HG03108 (cell line): Measurements from ENCODE around the gene PCSK5.
"Not testable (repeated sequence)": the region's sequence is repeated elsewhere in the genome, so short reads cannot be mapped to it uniquely, and the experiment has no call there.

Source experiments
- ATAC-seq: cut with Tn5 transposase; IDR thresholded peaks from one replicate; pipeline ENCODE4 v1.9.1; 2021; ENCODE audit warnings: moderate library complexity; ENCODE audit not compliant: unreplicated experiment

Gene PCSK5

DNA sequence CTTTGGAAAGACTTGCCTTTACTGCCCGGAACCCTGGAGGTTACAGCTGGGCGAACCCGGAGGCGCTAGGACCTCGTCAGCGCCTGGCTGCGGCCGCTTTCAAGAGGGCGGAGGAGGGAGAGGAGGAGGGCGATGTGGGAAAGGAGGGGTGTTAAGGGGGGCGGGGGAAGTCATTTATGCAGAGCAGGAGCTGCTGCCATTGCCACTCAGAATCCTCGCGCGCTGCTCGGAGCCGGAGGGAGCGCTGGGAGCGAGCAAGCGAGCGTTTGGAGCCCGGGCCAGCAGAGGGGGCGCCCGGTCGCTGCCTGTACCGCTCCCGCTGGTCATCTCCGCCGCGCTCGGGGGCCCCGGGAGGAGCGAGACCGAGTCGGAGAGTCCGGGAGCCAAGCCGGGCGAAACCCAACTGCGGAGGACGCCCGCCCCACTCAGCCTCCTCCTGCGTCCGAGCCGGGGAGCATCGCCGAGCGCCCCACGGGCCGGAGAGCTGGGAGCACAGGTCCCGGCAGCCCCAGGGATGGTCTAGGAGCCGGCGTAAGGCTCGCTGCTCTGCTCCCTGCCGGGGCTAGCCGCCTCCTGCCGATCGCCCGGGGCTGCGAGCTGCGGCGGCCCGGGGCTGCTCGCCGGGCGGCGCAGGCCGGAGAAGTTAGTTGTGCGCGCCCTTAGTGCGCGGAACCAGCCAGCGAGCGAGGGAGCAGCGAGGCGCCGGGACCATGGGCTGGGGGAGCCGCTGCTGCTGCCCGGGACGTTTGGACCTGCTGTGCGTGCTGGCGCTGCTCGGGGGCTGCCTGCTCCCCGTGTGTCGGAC is at the start of gene PCSK5:
TSS of gene PCSK5 (plus strand) at position 202 of the 805 bp plus-strand sequence. CDS start at position 711, 509 bp downstream.
- ATAC-seq, result peak; percentile 61

DNA sequence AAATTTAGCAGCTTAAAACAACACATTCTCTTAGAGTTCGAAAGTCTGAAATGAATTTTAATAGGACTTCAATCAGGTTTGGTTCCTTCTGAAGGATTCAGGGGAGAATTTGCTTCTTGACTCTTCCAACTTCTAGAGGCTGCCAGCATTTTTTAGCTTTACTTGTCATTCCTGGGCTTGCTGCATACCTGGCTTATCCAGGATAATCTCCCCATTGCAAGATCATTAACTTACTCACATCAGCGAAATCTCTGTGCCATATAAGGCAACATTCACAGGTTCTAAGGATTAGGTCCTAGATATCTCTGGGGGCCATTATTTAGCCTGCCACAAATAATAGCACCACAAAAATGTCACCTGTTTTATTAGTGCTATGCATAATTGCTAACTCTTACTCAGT is 46.2 kb upstream of the PCSK5 start:
- no peak for ATAC-seq

DNA sequence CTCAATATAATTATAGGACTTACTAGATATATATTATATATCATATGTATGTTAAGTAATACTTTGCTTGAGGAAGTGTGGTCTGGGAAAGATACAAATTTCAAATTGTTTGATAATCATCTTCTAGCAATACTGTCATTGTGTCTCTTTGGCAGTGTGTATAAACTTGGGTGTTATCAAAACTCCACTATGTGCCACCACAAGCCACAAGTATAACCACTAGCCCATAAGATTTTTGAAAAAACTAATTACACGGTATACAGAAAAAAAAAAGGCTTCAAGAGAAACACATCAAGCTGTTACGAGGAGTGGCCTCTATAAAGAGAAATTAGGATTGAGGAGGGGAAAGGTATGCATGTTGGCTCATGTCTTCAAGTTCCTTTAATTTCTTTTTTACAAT is 44.7 kb upstream of the PCSK5 start:
- no peak for ATAC-seq

DNA sequence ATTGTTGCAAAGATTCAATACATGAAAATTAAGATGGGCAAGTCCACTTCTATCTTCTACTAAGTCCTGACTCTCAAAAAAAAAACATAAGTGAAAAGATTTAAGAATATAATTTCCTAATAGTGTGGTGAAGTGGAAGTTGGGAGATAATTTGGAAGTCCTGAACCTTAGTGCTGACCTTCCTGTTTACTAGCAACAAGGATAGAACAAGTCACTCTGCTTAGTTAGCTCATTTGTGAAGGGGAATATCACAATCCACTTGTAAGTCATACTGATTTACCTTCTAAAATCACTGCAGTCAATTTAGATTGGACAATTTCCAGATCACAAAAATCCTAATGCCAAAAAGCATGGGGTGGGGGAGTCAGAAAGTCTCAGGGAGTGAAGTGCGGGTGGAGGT is 43.4 kb upstream of the PCSK5 start:
- ATAC-seq, result no peak

DNA sequence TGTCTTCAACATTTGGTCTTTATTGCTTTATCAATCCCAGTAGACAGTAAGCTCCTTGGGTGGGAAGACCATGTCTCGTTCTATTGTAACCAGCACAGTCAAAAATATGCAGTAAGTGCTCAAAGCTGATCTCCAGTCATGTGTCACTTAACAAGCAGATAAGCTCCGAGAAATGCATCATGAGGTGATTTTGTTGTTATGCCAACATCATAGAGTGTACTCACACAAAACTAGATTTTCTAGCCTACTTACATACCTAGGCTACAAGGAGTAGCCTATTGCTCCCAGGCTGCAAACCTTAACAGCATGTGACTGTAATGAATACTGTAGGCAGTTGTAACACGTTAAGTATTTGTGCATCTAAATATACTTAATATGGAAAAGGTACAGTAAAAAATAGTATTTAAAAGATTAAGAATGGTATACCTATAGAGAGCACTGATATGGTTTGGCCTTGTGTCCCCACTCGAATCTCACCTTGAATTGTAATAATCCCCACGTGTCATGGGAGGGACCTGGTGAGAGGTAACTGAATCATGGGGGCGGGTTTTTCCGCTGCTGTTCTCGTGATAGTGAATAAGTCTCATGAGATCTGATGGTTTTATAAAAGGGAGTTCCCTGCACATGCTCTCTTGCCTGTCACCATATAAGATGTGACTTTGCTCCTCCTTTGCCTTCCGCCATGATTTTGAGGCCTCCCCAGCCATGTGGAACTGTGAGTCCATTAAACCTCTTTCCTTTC is 39.8 kb upstream of the PCSK5 start:
- no peak for ATAC-seq

DNA sequence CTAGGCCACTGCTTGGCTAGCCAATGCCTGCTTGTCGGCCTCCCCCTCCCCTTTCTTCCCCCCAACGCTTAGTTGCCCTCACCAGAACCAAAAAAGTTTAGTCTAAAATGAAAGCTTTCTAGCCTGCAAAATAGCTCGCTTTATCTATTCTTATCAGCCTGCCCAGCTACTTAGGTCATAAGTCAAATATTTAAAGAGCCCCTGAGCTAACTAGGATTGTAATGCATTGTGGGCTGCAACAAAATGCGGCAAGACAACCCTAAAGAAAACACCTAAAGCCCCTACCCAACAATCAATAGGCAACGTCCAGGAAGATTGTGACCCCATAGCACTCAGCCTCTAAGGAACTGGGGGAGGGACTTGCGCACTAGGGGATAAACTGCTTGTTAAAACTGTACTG is 38.6 kb upstream of the PCSK5 start:
- ATAC-seq, result no peak

DNA sequence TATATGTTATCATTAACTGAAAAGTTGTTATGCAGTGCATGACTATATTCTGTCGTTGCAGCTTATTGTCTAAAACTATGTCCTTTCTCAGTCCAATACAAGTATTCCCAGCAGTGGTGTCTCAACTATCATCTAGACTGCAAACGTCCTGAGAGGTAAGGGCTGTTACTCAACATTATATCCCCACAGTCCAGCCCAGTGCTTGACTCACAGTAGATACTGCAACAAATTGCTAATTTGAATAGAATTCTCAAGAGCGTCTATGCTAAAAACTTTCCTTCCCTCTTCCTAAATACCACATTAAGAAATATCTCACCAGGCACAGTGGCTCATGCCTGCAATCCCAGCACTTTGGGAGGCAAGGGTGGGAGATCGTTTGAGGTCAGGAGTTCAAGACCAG is 37.7 kb upstream of the PCSK5 start:
- no peak for ATAC-seq

DNA sequence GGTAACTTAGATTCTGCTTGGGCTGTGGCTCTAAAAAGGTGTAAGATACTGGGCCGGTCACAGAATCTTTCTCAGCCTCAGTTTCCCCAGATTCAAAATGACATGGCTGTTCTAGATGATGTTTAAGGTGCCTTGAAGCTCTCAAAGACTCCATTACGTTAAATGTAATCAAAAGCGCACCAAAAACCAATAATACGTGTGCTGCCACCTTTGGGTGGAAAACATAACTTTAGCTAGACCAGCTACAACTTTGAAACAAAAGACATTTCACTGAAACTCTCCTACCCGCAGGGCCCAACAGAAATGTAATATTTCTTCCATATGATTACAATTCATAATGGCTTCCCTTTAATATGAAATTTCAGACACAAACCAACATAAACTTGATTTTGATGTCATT is 35.0 kb upstream of the PCSK5 start:
- ATAC-seq, result no peak

DNA sequence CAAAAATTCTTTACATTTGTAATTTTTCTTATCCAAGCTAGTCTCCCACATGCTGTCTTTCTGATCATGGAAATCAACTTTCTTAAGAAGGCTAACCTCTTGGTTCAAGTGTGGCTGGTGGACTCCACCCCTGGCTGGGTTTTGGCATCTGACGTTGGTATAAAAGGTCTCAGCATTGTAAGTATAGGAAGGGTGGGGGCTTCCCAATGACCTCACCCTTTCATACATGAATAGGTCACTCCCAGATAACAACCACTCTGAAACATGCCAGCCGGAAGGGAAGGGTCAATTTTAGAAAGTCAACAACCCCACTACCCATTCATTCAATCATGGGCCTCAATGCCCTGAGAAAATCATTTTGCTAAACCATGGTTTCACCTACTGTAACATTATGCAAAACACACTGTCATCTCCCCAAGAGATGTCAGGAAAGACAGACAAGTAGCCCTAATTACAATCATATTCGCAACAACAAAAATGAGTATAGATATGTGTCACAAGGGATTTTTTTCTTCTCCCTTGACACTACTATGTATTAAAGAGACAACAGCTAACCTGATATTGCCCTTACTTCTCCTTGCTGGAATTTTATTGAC is 31.9 kb upstream of the PCSK5 start:
- ATAC-seq, result no peak

DNA sequence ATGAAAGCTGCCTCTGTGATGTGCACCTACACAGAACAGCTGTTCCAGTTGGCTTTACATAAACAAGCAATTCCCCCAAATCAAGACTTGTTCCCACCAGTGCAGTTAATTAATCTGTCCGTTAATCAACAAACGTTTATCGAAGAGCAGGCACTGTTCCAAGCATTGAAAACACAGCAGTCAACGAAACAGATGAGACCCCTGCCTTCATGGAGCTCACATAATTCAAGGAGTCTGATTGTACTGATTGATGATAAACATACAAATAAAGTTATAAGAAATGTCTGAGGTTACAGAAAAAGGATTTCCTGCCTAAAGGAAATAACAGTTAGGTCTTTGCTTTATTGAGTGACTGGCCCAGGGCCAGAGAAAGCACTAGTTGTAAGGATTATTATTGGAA is 26.2 kb upstream of the PCSK5 start:
- ATAC-seq, result no peak

DNA sequence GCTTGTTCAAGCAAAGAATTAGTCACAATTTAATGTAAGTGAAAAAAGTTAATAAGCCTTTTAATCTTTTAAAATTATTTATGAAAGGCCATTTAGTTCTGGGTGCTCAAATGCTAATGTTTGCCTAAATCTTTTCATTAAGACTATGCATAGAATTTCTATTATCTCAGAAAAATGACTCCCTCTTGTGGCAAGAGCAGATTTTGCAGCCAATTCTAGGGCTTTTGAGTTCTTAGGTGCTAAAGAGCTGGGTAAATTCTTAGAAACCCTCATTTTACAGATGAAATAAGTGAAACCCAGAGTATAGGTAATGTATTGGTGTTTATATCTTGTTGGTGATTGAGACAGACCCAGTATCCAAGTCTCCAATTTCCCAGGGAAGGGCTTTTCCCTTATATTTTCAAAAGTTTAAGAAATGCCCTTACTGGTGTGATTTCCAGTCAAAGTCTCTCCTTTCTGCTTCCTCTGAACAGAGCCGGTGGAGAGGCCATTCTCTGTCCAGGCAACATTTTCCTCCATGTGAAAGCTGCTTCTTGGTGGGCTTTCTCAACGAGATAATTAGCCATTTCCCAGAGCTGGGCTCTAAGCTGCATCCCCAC is 24.1 kb upstream of the PCSK5 start:
- ATAC-seq, result no peak

DNA sequence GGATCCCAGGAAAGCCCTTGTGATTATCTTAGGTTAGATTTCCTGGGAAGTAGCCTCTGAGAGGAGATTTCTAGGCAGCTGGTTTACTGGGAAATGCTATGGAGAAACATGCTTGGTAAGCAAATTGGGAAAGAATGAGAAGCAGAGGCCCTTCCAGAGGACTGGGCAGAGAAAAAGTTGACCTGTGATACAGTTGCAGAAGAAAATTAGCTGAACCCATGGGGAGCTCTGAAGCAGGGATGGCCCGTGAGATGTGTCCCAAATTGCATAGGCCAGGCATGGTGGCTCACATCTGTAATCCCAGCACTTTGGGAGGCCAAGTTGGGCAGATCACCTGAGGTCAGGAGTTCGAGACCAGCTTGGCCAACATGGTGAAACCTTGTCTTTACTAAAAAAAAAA is 21.9 kb upstream of the PCSK5 start:
- ATAC-seq, result not testable (repeated sequence)

DNA sequence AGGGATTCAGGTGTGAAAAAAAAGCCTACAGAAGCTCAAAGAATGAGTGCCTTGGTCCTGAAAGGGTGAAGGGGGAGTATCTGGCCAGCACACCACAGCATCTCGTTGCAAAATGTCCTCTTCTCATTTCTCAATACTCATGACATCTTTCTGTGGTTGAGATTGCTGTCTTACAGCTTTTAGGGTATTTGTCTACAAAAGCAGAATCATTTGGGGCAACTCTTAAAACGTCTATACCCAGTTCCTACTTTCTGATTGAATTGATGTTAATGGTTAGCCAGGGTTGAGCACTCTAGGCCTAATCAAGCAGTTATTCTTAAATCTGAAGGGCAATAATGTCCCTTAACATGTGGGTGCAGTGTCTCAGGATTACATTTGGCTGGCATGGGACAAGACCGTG is 21.2 kb upstream of the PCSK5 start:
- ATAC-seq, result no peak

DNA sequence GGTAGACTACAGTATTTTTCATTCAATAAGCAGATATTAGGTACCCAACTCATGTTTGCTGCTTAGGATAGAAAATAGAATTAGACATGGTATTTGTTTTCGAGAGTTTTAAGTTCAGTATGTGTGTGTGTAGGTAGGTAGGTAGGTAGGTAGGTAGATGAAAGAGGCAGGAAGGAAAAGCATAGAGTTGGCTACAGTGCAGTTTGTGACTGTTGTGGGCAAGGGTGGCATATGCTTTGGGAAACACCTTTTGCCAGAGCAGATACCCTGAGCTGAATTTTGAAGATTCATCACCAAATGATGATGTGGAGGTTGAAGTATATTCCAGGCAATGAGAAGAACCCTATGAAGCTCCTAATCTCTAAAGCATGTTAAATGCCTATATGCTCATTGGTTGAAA is 20.0 kb upstream of the PCSK5 start:
- ATAC-seq, result no peak

DNA sequence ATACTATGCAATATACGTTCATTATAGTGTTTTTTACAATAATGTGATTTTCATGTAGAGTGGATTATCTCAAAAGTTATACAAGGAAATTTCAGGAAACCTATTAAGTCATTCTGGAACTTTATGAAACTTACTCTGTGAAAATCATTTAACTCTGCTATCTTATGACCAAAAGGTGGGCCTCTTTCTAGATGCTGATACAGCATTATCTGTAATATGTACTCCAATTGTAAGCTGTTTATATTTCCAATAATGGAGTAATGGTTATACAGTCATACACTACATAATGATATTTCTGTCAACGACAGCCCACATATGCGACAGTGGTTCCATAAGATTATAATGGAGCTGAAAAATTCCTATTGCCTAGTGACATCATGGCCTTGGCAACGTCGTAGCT is 18.8 kb upstream of the PCSK5 start:
- ATAC-seq, result no peak

DNA sequence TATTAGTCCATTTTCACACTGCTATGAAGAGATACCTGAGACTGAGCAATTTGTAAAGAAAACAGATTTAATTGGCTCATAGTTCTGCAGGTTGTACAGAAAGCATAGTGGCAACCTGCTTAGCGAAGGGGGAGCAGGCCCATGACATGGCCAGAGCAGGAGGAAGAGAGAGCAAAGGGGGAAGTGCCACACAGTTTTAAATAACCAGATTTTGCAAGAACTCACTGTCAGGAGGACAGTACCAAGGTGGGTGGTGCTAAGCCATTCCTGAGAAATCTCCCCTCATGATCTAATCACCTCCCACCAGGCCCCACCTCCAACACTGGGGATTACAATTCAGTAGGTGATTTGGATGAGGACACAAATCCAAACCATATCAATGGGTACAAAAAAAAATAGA is 16.8 kb upstream of the PCSK5 start:
- no peak for ATAC-seq

DNA sequence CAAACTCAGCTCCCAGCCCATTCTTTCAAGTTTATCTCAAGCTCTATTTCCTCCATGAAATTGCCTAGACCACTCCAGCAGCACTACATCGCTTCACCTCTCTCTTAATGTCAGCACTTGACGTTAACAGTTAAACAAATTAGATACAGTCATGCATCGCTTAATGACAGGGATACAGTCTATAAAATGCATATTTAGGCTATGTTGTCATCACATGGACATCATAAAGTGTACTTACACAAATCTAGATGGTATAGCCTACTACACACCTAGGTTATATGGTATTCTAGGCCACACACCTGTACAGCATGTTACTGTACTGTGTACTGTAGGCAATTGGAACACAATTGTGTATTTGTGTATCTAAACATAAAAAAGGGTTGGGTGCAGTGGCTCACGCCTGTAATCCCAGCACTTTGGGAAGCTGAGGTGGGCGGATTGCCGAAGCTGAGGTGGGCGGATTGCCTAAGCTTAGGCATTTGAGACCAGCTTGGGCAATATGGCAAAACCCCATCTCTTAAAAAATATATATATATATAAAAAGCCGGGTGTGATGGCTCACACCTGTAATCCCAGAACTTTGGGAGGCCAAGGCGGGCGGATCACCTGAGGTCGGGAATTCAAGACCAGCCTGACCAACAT is 13.4 kb upstream of the PCSK5 start:
- ATAC-seq, result no peak

DNA sequence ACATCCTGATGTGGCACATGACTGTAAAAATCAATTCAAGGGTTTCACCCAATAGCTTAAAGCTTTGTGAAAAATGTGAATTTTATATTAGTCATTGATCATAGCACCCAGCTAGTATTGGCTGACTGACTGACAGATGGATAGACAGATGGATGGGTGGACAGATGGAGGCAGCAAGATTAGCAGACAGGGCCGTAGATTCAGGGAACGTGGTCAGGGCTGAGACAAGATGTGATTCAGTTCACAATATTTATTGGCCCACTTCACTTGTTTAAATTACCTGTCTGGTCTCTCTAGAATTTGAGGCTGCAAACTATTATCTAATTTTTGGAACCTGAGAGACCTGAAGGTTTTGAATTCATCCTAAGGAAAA is 12.0 kb upstream of the PCSK5 start:
- ATAC-seq, result no peak

DNA sequence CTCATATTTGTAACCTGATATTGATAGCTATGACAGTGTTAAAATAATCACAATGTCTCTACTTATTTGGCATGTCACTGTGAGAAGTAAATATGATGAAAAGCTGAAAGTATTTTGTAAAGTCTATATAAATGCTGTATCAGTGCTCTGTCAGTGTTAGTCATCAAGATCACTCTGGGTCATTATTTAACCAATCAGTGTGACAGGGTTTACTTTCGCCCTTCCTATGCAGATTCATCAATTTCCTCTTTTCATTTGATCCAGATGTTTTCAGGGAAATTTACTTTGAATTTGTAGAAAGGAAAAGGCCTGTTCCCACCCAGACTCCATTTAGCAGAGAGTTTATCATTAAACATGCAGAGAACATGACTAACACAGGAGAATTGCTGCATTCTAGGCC is 9.9 kb upstream of the PCSK5 start:
- no peak for ATAC-seq

DNA sequence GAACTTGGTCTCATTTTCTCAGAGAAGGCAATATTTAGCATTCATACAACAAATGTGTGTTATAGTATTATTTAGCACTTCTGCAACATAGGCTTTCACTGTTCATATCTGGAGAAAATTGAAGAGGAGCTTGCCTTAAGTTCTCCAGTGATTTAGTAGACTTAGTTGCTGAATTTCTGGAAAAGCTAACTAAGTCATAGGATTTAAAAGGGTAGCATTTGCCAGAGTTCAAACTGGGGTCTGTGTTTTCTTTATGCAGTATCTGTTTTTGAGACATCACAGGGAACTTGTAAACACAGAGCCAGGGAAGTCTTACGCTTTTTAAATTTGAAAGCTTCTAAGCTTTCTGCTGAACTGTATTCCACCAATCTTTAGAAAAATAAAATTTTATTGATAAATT is 8.7 kb upstream of the PCSK5 start:
- ATAC-seq, result no peak

DNA sequence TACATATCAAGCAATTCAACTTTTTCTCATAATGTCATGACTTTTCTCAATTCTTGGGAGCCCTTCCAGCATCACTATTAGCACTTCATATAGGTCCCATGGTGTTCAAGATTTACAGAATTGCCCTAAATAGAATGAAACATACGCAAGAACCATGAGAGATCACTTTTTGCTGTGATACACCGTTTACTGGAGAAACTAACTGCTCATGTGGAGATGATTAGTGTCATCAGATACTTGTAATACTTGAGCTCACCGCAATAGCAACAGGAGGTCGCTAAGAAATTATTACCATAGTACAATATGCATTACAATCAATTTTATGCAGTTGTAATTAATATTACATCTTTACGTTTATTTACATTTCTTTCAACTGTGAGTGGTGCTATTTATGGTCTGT is 4.8 kb upstream of the PCSK5 start:
- no peak for ATAC-seq
